ENCODE data around the gene FNTB. TPM values are rescaled to one million over a fixed set of nuclear protein-coding genes. Genes with fewer than 3 reads are reported as not detected.

Gene FNTB
- total and polyA plus RNA-seq, 3 experiments from 2014 or later: 8.3 to 14.8 (median 14.3) TPM

GRCh38 chr14:65010211-65010931 lies 23.7 kb downstream of the FNTB start:
- Mint-ChIP-seq H3K9me3 (no peaks in the 10 kb centered on the region), H3K27ac (peak overlapping the region in 4 of 8 donors; percentile 2 to 80 (median 36)), H3K4me1 (peaks cover 0 to 8% (median 0%) of the 10 kb centered on the region in 3 donors), H3K27me3 (no peaks in the 10 kb centered on the region), H3K4me3 (no peak overlapping the region), H3K36me3 (peaks cover 2 to 71% (median 36%) of the 10 kb centered on the region in 3 donors)
- no peaks in the 10 kb centered on the region for H3K4me1 ChIP-seq (ENCODE audit: insufficient read depth, low read length)
- DNase-seq: no peak
- ChIA-PET POLR2A (no interaction called here), CTCF (no interaction called here)
- no peak overlapping the region for H3K27ac ChIP-seq (ENCODE audit: low read depth, low read length)
- H3K36me3 ChIP-seq (ENCODE audit: insufficient read depth, low read length): peaks cover 7% of the 10 kb centered on the region
- no peak overlapping the region for H3K4me3 ChIP-seq (ENCODE audit: low read length)
- H3K9me3 ChIP-seq (ENCODE audit: low read length): no peaks in the 10 kb centered on the region
- no peaks in the 10 kb centered on the region for H3K27me3 ChIP-seq (ENCODE audit: insufficient read depth, low read length, poor library complexity, severe bottlenecking)

- H3K36me3 ChIP-seq (ENCODE audit: insufficient read depth, low read length): peaks cover 10% of the 10 kb centered on the region
- no peaks in the 10 kb centered on the region for H3K9me3 Mint-ChIP-seq
Measured at GRCh38 chr14:65011538-65011937, 24.8 kb downstream of the FNTB start.

GRCh38 chr14:65012353-65012752 lies 25.7 kb downstream of the FNTB start:
- Histone ChIP-seq H3K27ac (ENCODE audit: low read depth, low read length) (no peak overlapping the region), H3K36me3 (ENCODE audit: insufficient read depth, low read length) (peaks cover 10% of the 10 kb centered on the region), H3K4me3 (ENCODE audit: low read length) (no peak overlapping the region), H3K9me3 (ENCODE audit: low read length) (no peaks in the 10 kb centered on the region), H3K4me1 (ENCODE audit: insufficient read depth, low read length) (no peaks in the 10 kb centered on the region), H3K27me3 (ENCODE audit: insufficient read depth, low read length, poor library complexity, severe bottlenecking) (no peaks in the 10 kb centered on the region)
- H3K4me1 Mint-ChIP-seq: peaks cover 0 to 8% (median 0%) of the 10 kb centered on the region in 3 donors
- H3K27ac Mint-ChIP-seq: no peak overlapping the region
- ChIA-PET POLR2A (no interaction called here), CTCF (no interaction called here)
- H3K36me3 Mint-ChIP-seq: peaks cover 4 to 75% (median 33%) of the 10 kb centered on the region in 3 donors
- H3K27me3 Mint-ChIP-seq: no peaks in the 10 kb centered on the region
- H3K9me3 Mint-ChIP-seq: no peaks in the 10 kb centered on the region
- no peak overlapping the region for H3K4me3 Mint-ChIP-seq
- DNase-seq: no peak

More at GRCh38 chr14:65011538-65011937, 24.8 kb downstream of the FNTB start:
- POLR2A ChIA-PET: no interaction called here
- no peak overlapping the region for H3K4me3 Mint-ChIP-seq
- H3K27me3 ChIP-seq (ENCODE audit: insufficient read depth, low read length, poor library complexity, severe bottlenecking): no peaks in the 10 kb centered on the region
- no peak overlapping the region for H3K4me3 ChIP-seq (ENCODE audit: low read length)
- DNase-seq: no peak
- peaks cover 3 to 74% (median 34%) of the 10 kb centered on the region in 3 donors for H3K36me3 Mint-ChIP-seq
- no peak overlapping the region for H3K27ac ChIP-seq (ENCODE audit: low read depth, low read length)
- no peaks in the 10 kb centered on the region for H3K4me1 ChIP-seq (ENCODE audit: insufficient read depth, low read length)
- no peaks in the 10 kb centered on the region for H3K27me3 Mint-ChIP-seq
- no peaks in the 10 kb centered on the region for H3K9me3 ChIP-seq (ENCODE audit: low read length)
- H3K27ac Mint-ChIP-seq: no peak overlapping the region
- peaks cover 0 to 8% (median 0%) of the 10 kb centered on the region in 3 donors for H3K4me1 Mint-ChIP-seq
- CTCF ChIA-PET: no interaction called here

GRCh38 chr14:65015391-65015790 lies 28.7 kb downstream of the FNTB start:
- peaks cover 4 to 58% (median 23%) of the 10 kb centered on the region in 3 donors for H3K36me3 Mint-ChIP-seq
- CTCF ChIA-PET: no interaction called here
- H3K36me3 ChIP-seq (ENCODE audit: insufficient read depth, low read length): peaks cover 10% of the 10 kb centered on the region
- no peak for DNase-seq
- no peaks in the 10 kb centered on the region for H3K4me1 ChIP-seq (ENCODE audit: insufficient read depth, low read length)
- peaks cover 0 to 9% (median 3%) of the 10 kb centered on the region in 3 donors for H3K4me1 Mint-ChIP-seq
- no peaks in the 10 kb centered on the region for H3K27me3 Mint-ChIP-seq
- no peaks in the 10 kb centered on the region for H3K27me3 ChIP-seq (ENCODE audit: insufficient read depth, low read length, poor library complexity, severe bottlenecking)
- POLR2A ChIA-PET: interaction anchor here (0.7 kb wide), 1 partner anchor 46 kb away, joined by 3 read pairs; no protein-coding TSS in a partner anchor
- H3K9me3 Mint-ChIP-seq: no peaks in the 10 kb centered on the region
- no peak overlapping the region for H3K27ac ChIP-seq (ENCODE audit: low read depth, low read length)
- no peak overlapping the region for H3K4me3 Mint-ChIP-seq
- no peak overlapping the region for H3K27ac Mint-ChIP-seq
- H3K9me3 ChIP-seq (ENCODE audit: low read length): no peaks in the 10 kb centered on the region
- H3K4me3 ChIP-seq (ENCODE audit: low read length): no peak overlapping the region

GRCh38 chr14:65016471-65016870 lies 29.8 kb downstream of the FNTB start:
- Histone ChIP-seq H3K27ac (ENCODE audit: low read depth, low read length) (no peak overlapping the region), H3K4me1 (ENCODE audit: insufficient read depth, low read length) (no peaks in the 10 kb centered on the region), H3K27me3 (ENCODE audit: insufficient read depth, low read length, poor library complexity, severe bottlenecking) (no peaks in the 10 kb centered on the region), H3K36me3 (ENCODE audit: insufficient read depth, low read length) (peaks cover 10% of the 10 kb centered on the region), H3K9me3 (ENCODE audit: low read length) (no peaks in the 10 kb centered on the region), H3K4me3 (ENCODE audit: low read length) (no peak overlapping the region)
- peak overlapping the region in 2 of 8 donors; percentile 23 to 39 for H3K27ac Mint-ChIP-seq
- peaks cover 4 to 51% (median 18%) of the 10 kb centered on the region in 3 donors for H3K36me3 Mint-ChIP-seq
- H3K4me1 Mint-ChIP-seq: peaks cover 0 to 5% (median 3%) of the 10 kb centered on the region in 3 donors
- H3K27me3 Mint-ChIP-seq: no peaks in the 10 kb centered on the region
- ChIA-PET POLR2A (no interaction called here), CTCF (interaction anchor here (0.7 kb wide), 1 partner anchor 91 kb away, joined by 3 read pairs; no protein-coding TSS in a partner anchor)
- H3K9me3 Mint-ChIP-seq: no peaks in the 10 kb centered on the region
- DNase-seq: no peak
- H3K4me3 Mint-ChIP-seq: no peak overlapping the region

- peaks cover 0 to 5% (median 3%) of the 10 kb centered on the region in 3 donors for H3K4me1 Mint-ChIP-seq
- POLR2A ChIA-PET: interaction anchor here (1.0 kb wide), 1 partner anchor 14 kb away, joined by 7 read pairs; no protein-coding TSS in a partner anchor
- Histone ChIP-seq H3K27ac (ENCODE audit: low read depth, low read length) (no peak overlapping the region), H3K36me3 (ENCODE audit: insufficient read depth, low read length) (peaks cover 5% of the 10 kb centered on the region), H3K4me3 (ENCODE audit: low read length) (no peak overlapping the region), H3K4me1 (ENCODE audit: insufficient read depth, low read length) (no peaks in the 10 kb centered on the region), H3K27me3 (ENCODE audit: insufficient read depth, low read length, poor library complexity, severe bottlenecking) (no peaks in the 10 kb centered on the region), H3K9me3 (ENCODE audit: low read length) (no peaks in the 10 kb centered on the region)
- H3K9me3 Mint-ChIP-seq: no peaks in the 10 kb centered on the region
- CTCF ChIA-PET: interaction anchor here (1.0 to 1.7 kb wide), 6 partner anchors 8 to 590 kb away, joined by 3 to 4 read pairs (median 3); partner anchors contain the start of gene FNTB
- DNase-seq: peak in 1 of 5 donors; percentile 2
- H3K27me3 Mint-ChIP-seq: no peaks in the 10 kb centered on the region
- no peak overlapping the region for H3K4me3 Mint-ChIP-seq
- H3K36me3 Mint-ChIP-seq: peaks cover 3 to 26% (median 4%) of the 10 kb centered on the region in 3 donors
- peak overlapping the region in 1 of 8 donors; percentile 18 for H3K27ac Mint-ChIP-seq
Measured at GRCh38 chr14:65019944-65020566, 33.4 kb downstream of the FNTB start.

- Histone ChIP-seq H3K4me1 (ENCODE audit: insufficient read depth, low read length) (no peaks in the 10 kb centered on the region), H3K9me3 (ENCODE audit: low read length) (no peaks in the 10 kb centered on the region), H3K27me3 (ENCODE audit: insufficient read depth, low read length, poor library complexity, severe bottlenecking) (no peaks in the 10 kb centered on the region), H3K4me3 (ENCODE audit: low read length) (no peak overlapping the region), H3K27ac (ENCODE audit: low read depth, low read length) (no peak overlapping the region), H3K36me3 (ENCODE audit: insufficient read depth, low read length) (peaks cover 10% of the 10 kb centered on the region)
- CTCF ChIA-PET: no interaction called here
- Mint-ChIP-seq H3K4me1 (peaks cover 0 to 2% (median 0%) of the 10 kb centered on the region in 3 donors), H3K27ac (no peak overlapping the region), H3K36me3 (peaks cover 0 to 42% (median 14%) of the 10 kb centered on the region in 3 donors), H3K27me3 (no peaks in the 10 kb centered on the region), H3K9me3 (no peaks in the 10 kb centered on the region), H3K4me3 (no peak overlapping the region)
- POLR2A ChIA-PET: no interaction called here
- DNase-seq: no peak
Measured at GRCh38 chr14:65024957-65025356, 38.3 kb downstream of the FNTB start.

- H3K9me3 Mint-ChIP-seq: no peaks in the 10 kb centered on the region
- Histone ChIP-seq H3K4me1 (ENCODE audit: insufficient read depth, low read length) (no peaks in the 10 kb centered on the region), H3K27ac (ENCODE audit: low read depth, low read length) (no peak overlapping the region), H3K36me3 (ENCODE audit: insufficient read depth, low read length) (peaks cover 10% of the 10 kb centered on the region), H3K9me3 (ENCODE audit: low read length) (no peaks in the 10 kb centered on the region), H3K27me3 (ENCODE audit: insufficient read depth, low read length, poor library complexity, severe bottlenecking) (no peaks in the 10 kb centered on the region), H3K4me3 (ENCODE audit: low read length) (no peak overlapping the region)
- DNase-seq: no peak
- no peaks in the 10 kb centered on the region for H3K27me3 Mint-ChIP-seq
- ChIA-PET POLR2A (no interaction called here), CTCF (no interaction called here)
- no peak overlapping the region for H3K4me3 Mint-ChIP-seq
- no peak overlapping the region for H3K27ac Mint-ChIP-seq
- H3K4me1 Mint-ChIP-seq: no peaks in the 10 kb centered on the region
- peaks cover 0 to 48% (median 14%) of the 10 kb centered on the region in 3 donors for H3K36me3 Mint-ChIP-seq
Measured at GRCh38 chr14:65025818-65026217, 39.1 kb downstream of the FNTB start.

All from CD8-positive, alpha-beta memory T cell (primary cell).